Measurements from ENCODE around the gene CAD. TPM values are rescaled to one million over a fixed set of nuclear protein-coding genes. Genes with fewer than 3 reads are reported as not detected.

CAD gene
- total RNA-seq, 6 experiments from 2014 or later = 38.3 to 46.9 (median 42.8) TPM

DNA sequence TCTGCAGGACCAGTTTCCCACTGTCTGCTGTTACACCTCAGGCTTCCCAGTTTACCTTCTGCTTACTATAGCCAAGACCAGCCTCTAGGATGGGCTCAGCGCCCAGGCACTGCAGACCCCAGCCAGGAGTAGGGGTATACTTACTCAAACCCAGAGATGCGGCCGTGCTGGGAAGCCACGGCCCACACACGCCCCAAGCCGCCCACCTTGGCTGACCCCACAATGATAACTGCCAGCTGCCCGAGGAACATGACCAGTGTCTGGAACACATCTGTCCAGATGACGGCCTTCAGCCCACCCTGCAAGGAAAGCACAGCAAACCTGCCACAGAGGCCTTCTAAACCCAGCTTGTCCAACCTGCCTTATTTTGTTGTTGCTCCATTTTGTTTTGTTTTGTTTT is 12.0 kb upstream of the CAD start:
- H3K27me3 Mint-ChIP-seq (ENCODE audit: insufficient read depth) = no peaks in the 10 kb centered on the region; the same call in 1 of the 2 replicates
- no peak for DNase-seq

DNA sequence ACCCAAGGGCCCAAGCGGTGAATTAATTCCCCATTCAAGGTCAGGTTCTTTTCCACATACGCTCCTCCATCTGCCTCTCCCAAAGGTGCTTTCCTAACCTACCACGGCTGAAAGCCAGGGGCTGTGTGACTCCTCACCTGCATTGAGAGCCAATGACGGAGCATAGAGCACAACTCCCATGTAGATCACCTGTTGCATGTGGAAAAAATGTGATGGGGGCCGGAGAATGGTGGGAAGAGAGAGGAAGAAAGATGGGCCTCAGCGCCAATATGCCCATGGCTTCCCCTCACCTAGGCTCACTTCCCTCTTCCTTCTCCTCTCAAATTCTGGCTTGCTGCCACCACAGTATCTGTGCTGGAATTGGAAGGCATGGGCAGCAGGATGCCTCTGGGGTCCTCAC is 10.8 kb upstream of the CAD start:
- Mint-ChIP-seq H3K4me3 (no peak overlapping the region), H3K27ac (no peak overlapping the region), H3K27me3 (ENCODE audit: insufficient read depth) (no peaks in the 10 kb centered on the region; the same call in 1 of the 2 replicates), H3K9me3 (no peaks in the 10 kb centered on the region), H3K4me1 (ENCODE audit: low read depth) (peaks cover 14% of the 10 kb centered on the region), H3K36me3 (ENCODE audit: low read depth) (peaks cover 28% of the 10 kb centered on the region)
- TF ChIP-seq, protein P1, sequence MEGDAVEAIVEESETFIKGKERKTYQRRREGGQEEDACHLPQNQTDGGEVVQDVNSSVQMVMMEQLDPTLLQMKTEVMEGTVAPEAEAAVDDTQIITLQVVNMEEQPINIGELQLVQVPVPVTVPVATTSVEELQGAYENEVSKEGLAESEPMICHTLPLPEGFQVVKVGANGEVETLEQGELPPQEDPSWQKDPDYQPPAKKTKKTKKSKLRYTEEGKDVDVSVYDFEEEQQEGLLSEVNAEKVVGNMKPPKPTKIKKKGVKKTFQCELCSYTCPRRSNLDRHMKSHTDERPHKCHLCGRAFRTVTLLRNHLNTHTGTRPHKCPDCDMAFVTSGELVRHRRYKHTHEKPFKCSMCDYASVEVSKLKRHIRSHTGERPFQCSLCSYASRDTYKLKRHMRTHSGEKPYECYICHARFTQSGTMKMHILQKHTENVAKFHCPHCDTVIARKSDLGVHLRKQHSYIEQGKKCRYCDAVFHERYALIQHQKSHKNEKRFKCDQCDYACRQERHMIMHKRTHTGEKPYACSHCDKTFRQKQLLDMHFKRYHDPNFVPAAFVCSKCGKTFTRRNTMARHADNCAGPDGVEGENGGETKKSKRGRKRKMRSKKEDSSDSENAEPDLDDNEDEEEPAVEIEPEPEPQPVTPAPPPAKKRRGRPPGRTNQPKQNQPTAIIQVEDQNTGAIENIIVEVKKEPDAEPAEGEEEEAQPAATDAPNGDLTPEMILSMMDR (IDR thresholded peaks at IDR 0.05) = no peak
- no peak for DNase-seq

More for the DNA sequence above, 12.0 kb upstream of the CAD start:
- Mint-ChIP-seq H3K9me3 (no peaks in the 10 kb centered on the region), H3K27ac (no peak overlapping the region), H3K4me1 (ENCODE audit: low read depth) (peaks cover 12% of the 10 kb centered on the region), H3K36me3 (ENCODE audit: low read depth) (peaks cover 27% of the 10 kb centered on the region), H3K4me3 (no peak overlapping the region)
- TF ChIP-seq, protein P1 (IDR thresholded peaks at IDR 0.05) = no peak

DNA sequence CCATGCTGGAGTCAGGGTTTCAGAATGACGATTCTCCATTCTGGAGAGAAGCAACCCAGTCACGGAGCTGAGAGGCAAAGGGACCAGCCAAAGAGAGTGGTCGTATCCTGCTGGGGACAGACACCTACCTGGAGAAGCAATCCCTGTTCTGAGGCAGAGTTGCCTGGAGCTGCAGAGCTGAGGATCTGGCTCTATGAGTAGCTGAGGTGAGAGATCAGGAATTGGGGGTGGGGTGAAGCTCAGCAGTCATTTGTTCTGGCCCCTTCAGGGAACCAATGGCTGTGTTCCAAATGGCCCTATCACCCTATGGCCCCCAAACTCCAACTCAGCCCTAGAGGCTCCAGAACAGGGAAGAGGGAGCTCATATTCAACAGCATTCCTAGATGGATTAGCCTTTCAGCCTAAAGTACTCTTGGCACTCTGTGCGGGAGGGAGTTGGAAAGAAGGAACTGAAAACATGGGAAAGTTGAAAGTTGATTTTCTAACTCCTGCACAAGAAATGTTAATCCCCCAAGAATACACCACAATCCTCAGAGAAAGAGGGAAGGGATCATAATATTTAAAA is 8.6 kb upstream of the CAD start:
- Mint-ChIP-seq H3K36me3 (ENCODE audit: low read depth) (peaks cover 22% of the 10 kb centered on the region), H3K4me1 (ENCODE audit: low read depth) (peaks cover 22% of the 10 kb centered on the region), H3K9me3 (no peaks in the 10 kb centered on the region), H3K27me3 (ENCODE audit: insufficient read depth) (peaks cover 4% of the 10 kb centered on the region), H3K4me3 (no peak overlapping the region), H3K27ac (no peak overlapping the region)
- TF ChIP-seq, protein P1 (IDR thresholded peaks at IDR 0.05) = no peak
- DNase-seq = no peak

DNA sequence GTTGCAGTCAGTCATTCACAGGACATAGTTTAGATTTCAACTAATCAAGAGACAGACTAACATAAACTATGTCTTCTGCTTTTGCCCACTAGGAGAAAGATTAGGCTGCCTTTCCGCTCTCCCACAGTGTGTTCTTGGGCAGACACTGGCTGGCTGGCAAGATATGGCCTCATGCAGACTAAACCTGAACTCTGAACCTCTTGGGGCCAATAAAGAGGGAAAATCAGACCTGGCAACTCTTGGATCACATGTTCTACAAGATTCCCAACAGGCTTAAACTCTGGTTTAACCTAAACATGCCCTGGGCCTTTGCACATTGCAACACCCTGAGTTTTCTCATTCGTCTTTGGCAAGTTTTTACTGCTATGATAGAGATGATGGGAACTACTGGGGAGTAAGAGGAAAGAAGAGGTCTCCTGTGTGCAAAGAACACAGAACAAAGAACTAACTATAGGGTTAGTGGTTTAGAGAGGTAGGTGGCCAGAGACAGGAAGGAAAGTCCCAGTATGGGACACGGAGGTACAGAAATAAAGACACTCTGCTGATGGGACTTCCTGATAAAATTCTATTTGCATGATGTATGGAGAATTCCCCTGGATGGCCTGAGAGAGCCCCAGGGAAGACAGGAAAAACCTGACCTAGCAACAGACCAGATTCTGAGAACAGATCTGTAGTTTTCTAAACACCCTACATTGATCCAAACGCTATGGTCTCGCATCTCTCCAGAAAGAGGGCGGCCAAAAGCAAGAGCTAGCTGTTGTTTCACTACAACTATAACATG is 7.4 kb upstream of the CAD start:
- DNase-seq = peak; percentile 26
- Mint-ChIP-seq H3K4me3 (peak overlapping the region; percentile 72), H3K4me1 (ENCODE audit: low read depth) (peaks cover 31% of the 10 kb centered on the region), H3K9me3 (no peaks in the 10 kb centered on the region), H3K36me3 (ENCODE audit: low read depth) (peaks cover 29% of the 10 kb centered on the region), H3K27ac (peak overlapping the region; percentile 79), H3K27me3 (ENCODE audit: insufficient read depth) (peaks cover 4% of the 10 kb centered on the region)
- TF ChIP-seq, protein P1 (IDR thresholded peaks at IDR 0.05) = peak; percentile 22

DNA sequence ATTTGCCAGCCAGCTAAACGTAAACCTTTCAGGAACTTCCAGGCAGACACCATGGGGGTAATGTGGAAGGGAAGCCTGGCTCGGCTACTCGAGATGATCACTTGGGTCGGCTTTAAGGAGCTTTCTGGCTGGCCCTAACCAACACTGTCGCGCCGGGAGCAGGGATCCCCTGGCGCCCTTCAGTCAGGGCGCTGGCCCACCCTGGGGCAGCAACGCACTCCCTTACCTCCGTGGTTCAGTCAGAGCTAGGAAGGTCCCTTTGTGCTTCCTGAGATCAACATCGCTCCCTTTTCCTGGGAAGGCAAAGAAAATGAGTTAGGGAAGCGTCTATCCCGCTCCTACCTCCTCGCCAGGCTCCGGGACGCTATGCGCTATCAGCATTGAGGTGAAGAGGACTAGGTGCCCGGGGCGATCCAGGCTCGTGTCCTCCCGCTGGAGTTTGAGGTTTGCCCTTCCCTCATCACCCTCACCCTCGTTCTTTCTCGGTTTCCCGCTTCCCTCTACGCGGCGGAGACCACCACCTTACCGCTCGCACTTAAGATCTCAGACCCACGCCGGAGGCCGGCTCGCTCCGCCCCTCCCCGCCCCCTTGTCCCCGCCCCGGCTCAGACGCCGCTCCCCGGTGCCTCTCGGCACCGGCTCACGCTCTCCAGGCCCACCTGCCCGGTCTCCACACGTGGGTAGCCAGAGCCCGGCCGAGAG is 5.8 kb upstream of the CAD start:
- H3K36me3 Mint-ChIP-seq (ENCODE audit: low read depth) = peaks cover 38% of the 10 kb centered on the region
- peaks cover 4% of the 10 kb centered on the region for H3K27me3 Mint-ChIP-seq (ENCODE audit: insufficient read depth)
- H3K9me3 Mint-ChIP-seq = no peaks in the 10 kb centered on the region

More for the DNA sequence above, 5.8 kb upstream of the CAD start:
- Mint-ChIP-seq H3K4me1 (ENCODE audit: low read depth) (peaks cover 44% of the 10 kb centered on the region), H3K27ac (peak overlapping the region; percentile 99), H3K4me3 (peak overlapping the region; percentile 97)
- DNase-seq = no peak
- TF ChIP-seq, protein P1 (IDR thresholded peaks at IDR 0.05) = no peak

All from HFFc6 (cell line).